Hindlimb muscle (tissue), 1 donor: ENCODE results near the gene VAC14. TPM values are rescaled to one million over a fixed set of nuclear protein-coding genes. Genes with fewer than 3 reads are reported as not detected.
"Not testable (repeated sequence)": the region's sequence is repeated elsewhere in the genome, so short reads cannot be mapped to it uniquely, and the experiment has no call there.

Experiments used
- DNase-seq: peaks from one replicate; pipeline ENCODE4 v3.0.0-alpha.2; 2013
- polyA plus RNA-seq: library from polyadenylated mRNA; unstranded; fragments of 120-200 nt; gene quantifications from one replicate; pipeline ENCODE4 v1.2.1, GENCODE V29; 2013; ENCODE audit not compliant: insufficient read length

VAC14 gene
- polyA plus RNA-seq, 1 donor: 28.3 TPM

DNA sequence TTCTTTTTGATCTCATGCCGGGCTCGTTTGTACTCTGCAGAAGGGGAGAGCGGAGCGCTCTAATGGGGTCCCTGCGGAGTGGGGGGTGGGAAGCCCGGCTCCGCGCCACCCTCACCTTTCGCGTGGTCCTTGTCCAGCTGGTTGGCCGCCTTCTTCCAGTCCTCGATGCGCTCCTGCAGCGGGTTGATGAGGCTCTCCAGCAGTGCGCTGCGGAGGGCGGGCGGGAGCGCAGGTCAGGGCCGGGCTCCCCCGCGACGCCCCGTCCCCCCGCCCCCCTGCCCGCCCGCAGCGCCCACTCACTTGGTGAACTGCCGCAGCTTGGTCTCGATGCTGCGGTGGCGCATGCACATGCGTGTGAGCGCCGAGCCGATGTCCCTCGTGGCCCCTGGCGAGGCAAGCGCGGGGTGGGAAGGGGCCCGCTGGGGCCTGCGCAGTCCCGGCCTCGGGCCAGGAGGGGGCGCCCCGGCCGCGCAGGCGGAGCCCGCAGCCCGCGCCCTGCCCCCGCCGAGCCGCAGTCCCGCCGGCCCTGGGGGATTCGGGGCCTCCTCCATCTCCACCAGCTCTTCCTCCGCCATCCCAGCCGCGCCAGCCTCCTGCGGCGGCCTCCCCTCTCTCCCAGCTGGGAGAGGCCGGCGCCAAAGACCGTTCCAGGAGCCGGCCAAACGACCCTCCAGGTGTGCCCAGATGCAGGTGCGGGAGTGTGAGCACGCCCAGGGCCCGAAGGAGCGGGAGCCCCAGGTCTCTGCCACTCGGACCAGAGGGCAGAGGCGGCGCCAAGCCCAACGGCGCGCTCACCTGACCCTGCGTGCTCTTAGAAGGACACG lies 121.1 kb downstream of the VAC14 start:
- DNase-seq: no peak

DNA sequence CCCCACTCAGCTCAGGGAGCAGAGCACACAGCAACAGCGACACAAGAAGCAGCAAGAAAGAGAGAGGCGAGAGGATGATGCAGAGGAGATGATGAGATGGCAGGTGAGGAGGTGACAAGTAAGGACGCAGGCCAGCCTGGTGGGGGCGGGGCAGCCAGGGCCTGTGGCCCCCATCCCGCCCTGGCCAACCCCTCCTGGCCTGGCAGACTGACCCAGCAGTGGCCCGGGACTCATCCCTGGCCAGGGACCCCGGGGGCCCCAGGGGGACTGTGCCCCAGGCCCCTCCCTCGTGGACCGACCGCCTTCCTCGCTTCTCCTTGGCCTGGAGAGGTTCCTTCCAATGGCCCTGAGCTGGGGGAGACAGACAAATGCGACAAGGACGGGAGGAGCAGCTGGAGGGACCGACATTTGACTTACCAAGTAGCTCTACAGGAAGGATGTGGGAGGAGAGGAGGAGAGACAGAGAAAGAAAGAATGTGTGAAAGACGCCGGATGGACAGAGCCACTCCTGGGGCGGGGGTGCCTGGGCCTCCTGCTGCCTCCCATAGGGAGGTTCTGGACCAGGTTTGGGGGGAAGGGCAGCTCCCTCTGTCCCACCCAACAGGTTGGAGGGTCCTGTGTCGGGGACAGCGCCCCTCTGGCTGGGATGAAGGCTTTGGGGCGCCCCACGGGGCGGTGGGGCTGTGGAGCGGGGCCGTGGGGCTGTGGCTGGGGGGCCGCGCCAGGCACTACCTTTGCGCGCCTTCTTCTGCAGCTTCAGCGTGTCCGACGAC lies 121.9 kb downstream of the VAC14 start:
- no peak for DNase-seq

DNA sequence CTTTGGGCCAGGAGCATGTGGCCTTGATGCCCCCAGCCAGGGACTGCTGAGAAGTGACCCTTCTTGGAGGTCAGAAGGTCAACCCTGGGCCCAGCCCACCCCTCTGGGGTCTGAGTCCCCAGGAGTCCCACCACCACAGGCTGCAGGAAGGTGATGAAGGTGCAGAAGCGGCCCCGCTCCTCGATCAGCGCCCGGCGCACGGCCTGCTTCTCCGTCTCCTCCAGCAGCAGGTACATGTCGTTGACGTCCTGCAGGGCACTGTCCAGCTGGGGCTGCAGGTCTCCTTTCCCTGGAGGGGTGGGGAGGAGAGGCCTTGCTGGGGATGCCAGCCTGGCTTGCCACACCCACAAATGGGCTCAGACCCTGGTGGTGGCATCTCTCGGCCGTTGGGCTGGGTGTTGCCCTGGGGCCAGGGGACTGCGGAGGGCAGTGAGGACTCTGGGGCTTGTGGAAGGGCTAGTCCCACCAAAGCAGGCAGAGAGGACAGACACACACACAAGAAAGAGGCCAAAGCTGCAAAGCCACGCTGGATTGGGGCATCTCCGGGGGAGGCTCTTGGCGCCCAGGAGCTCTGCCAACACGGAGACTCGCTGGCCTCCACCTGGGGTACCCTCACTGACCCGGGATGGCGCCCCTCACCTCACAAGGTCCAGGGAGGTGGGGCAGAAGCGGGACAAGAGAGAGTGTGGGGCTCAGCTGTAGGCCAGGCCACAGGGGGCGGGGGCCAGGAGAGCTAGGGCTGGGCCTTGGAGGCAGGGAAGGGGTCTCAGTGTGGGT lies 122.6 kb downstream of the VAC14 start:
- DNase-seq: no peak

DNA sequence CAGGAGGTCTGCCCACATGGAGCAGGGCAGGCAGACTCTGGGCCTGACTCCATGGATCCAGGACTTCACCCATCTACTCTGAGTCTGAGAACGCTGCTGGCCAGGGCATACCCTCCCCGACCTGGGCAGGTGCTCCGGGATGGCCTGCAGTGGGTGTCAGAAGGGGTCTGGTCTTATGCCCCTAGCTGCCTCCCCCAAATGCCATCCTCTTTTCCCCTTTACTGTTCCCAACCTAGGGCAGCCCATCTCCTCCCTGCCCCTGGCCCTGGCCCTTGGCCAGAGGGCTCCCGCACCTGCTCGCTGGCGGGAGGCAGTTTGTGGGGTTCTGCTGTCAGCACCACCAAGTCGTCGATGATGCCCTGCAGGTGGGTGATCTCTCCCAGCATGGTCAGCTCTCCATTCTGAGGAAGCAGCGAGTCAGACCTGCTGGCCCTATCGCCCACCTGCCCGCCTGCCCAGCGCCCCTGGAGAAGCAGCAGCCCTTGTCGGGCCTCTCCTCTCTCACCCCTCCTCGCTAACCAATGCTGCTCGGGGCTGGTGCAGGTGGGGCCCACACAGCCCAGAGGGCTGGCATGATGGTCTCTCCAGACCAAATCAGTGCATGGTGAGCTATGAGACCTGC lies 123.3 kb downstream of the VAC14 start:
- DNase-seq: no peak

GRCh38 chr16:70676675-70677498 lies 124.1 kb downstream of the VAC14 start:
- no peak for DNase-seq

- DNase-seq: no peak
Measured at GRCh38 chr16:70675851-70676513, 125.0 kb downstream of the VAC14 start.

DNA sequence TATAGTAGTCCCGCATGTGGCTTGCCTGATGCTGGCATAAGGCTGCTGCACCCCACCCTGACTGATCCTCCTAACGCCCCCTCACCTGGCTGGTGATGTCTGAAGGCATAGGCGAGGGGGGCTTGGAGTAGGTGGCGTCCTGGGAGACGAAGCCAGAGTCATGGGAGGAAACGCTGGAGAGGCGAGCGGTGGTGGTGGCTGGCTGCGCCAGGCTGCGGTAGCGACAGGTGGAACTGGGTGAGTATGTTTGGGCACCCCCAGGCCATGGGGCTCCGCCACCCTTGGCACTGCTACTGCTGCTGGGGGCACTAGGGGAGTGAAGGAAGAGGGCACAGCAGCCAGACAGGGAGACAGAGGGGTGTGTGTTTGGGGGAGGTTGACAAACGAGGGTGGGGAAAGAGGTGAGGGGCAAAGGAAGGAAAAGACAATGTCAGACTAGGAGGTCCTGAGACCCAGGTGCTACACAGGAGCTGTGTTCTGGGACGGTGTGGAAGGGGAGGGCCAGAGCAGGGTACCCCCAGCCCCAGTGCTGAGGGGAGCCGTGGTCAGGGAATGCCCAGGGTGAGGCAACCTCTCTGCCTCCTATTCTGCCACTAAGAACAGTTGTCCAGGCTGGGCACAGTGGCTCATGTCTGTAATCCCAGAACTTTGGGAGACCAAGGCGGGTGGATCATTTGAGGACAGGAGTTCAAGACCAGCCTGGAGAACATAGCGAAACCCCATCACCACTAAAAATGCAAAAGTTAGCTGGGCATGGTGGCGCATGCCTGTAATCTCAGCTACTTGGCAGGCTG lies 126.5 kb downstream of the VAC14 start:
- DNase-seq: no peak

GRCh38 chr16:70670938-70671337 lies 130.0 kb downstream of the VAC14 start:
- DNase-seq: not testable (repeated sequence)

DNA sequence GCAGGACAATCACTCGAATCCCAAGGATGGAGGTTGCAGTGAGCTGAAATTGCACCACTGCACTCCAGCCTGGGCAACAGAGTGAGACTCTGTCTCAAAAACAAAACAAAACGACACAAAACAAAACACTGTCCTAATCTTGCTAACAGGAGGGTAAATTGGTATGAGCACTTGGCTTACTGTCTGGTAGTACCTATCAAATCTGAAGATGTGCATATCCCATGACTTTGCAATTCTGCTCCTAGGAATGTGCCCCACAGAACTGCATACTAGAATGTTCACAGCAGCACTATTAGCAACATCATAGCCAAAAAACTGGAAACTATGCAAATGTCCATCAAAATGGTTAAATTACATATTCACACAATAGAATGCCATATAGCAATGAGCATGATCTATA lies 130.8 kb downstream of the VAC14 start:
- DNase-seq: no peak

- DNase-seq: no peak
Measured at GRCh38 chr16:70665806-70666735, 134.9 kb downstream of the VAC14 start.

DNA sequence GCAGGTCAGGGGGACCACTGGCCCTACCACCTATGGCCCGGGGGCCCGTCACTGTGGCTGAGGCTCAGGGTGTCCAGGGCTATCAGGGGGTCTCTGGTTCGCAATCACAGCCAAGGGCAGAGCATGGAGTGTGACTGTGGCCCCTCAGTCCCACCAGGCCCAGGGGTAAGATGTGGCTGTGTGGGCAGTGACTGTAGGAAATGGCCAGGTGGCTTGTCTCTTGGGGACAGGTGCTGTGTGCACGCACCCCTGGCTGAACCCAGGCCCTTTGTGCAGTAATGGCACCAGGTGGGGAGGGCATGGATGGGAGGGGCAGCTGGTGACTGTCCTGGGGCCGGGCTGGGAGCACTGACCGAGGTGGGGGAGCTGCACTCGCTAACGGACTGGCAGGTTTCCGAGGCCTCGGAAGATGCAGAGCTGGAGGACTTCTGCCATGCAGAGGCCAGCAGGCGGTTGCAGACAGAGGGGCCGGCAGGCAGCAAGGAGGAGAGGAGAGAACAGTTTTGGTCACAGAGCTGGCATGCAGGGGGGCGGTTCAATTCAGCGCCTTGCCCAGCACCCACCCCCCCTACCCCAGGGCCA lies 135.8 kb downstream of the VAC14 start:
- no peak for DNase-seq

GRCh38 chr16:70664325-70665112 lies 136.4 kb downstream of the VAC14 start:
- no peak for DNase-seq

DNA sequence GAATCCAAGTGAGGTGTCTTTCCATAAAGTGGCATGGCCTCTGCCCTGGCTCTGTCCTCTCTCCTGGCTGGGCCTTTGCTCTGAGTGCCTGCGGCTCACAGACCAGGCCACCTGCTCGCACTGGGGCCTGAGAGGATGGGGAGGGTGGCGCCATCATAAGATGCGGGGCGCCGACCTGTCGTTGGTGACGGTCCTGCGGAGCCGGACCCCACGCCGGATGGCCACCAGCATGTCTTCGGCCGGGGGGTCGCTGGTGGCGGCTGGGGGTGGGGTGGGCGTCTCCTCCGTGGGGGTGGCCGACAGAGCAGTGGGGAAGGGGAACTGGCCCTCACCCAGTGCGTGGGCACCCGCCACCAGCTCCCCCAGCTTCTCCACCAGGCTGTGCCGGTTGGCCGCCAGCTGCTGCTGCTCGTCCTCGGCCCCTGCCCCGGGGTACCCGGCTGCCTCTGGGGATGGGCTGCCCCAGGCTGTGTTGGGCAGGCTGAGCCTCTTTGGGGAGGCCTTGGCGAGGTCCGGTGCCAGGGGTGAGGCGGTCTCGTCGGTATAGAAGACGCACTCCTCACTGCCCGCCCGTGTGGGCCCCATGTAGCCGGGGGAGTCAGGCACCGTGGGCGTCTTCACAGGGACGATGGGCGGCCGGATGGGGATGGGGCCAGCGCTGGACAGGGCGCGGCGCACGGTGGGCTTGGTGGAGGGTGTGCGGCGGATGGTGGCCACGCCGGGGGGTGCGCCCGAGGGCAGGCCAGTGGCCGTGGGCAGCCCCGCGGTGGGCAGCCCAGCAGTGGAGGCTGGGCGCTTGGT lies 137.2 kb downstream of the VAC14 start:
- DNase-seq: no peak

DNA sequence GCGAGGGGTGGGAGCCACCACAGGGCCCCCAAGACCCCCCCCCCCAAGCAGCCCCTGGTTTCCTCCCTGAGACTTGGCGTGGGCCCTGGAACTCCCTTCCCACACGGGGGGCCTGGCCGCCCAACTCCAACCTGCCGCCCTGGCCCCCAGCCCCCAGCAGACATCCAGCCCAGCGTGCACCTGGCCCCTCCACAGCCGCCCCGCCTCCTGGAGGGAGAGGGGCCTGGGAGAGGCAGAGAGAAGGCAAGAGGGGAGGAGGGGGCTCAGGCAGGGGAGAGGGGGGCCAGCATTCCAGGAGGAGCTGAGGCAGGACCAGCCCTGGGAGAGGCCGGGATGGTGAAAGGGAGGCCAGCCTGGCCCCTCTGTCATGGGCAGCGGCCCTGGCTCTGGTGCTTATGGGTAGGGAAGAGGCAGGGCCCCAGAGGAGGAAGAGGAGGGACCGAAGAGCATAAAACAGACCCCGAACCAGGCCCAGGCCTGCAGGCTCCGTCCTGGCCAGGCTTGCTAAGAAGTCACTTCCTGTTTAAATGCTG lies 137.9 kb downstream of the VAC14 start:
- no peak for DNase-seq

GRCh38 chr16:70661918-70662641 lies 138.9 kb downstream of the VAC14 start:
- no peak for DNase-seq

GRCh38 chr16:70661534-70661917 lies 139.4 kb downstream of the VAC14 start:
- no peak for DNase-seq
